Measurements from ENCODE around the gene MKLN1.
"Not testable (repeated sequence)": the region's sequence is repeated elsewhere in the genome, so short reads cannot be mapped to it uniquely, and the experiment has no call there.

Gene MKLN1

DNA sequence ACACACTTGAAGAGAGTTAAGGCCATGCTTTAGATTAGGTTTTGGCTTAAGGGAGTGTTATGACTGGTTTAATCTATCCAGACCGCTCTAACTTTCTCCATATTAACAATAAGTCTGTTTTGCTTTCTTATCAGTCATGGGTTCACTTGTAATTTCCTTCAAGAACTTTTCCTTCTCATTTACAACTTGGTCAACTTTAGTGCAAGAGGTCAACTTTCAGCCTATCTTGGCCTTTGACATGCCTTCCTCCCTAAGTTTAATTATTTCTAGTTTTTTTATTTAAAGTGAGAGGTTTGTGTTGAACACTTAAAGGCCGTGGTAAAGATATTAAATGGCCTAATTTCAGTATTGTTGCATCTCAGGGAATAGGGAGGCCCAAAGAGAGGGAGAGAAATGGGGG is 75.6 kb downstream of the MKLN1 start:
- DNase-seq, result no peak

DNA sequence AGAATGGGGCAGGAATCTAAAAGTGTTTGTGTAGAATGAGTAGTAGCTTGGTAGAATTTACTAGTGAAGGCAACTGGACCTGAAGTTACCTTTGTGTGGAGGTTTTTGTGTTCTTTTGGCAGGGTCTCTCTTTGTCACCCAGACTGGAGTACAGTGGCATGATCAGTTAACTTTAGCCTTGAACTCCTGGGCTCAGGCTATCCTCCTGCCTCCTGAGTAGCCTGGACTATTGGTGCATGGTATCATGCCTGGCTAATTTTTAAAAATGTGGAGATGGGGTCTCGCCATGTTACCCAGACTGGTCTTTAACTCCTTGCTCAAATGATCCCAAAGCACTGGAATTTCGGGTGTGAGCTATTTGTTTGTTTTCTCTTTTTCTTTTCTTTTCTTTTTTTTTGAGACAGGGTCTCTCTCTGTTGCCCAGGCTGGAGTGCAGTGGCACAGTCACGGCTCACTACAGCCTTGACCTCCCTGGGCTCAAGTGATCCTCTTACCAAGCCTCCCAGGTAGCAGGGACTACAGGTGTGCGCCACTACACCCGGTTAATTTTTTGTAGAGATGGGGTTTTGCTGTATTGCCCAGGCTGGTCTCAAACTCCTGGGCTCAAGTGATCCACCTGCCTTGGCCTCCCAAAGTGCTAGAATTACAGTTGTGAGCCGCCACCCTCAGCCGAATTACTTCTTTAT is 76.7 kb downstream of the MKLN1 start:
- DNase-seq, result no peak

GRCh38 chr7:131409129-131409766 is 81.6 kb downstream of the MKLN1 start:
- no peak for DNase-seq

- no peak for DNase-seq
These were observed 84.4 kb downstream of the MKLN1 start for GRCh38 chr7:131412031-131412430.

DNA sequence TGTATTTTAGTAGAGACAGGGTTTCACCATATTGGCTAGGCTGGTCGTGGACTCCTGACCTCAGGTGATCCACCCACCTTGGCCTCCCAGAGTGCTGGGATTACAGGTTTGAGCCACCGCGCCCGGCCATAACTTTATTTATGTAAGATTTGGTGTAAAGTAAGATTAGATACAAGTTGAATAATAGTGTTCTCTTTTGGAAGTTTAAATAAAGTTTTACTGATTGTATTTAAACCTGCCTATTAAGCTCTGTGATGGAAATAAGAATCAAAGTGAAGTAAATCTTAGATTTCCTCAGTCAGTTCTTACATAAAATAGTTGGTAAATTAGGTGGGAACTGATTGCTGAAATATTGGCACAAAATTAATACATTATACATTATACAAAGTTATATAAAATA is 86.0 kb downstream of the MKLN1 start:
- DNase-seq, result no peak

DNA sequence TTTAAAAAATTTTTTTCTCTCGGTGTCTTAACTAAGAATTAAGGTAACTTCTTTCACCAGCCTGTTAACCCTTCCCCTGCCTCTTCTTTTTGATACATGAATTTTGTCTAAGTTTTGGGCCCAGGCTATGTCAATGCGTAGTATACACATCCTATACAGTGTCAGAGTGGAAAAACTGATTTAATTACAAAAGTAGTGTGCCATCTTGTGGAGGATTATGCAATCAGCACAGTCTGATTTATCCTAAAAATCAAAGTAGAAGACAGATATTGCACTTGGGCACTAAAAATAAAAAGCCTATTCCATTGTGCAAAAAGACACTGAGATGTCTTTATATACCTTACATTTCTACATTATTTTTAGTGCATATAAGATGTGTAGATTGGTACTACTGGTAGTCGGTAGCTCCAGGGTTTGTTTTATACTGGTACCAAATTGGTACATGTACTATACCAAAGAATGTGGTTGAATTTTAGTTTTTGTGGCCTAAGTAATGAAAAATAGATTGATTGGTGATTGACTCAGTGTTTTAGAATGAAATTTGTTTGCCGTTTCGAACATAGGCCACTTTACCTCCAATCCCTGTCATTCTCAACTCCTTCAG is 96.6 kb downstream of the MKLN1 start:
- peak; percentile 56 for DNase-seq

- no peak for DNase-seq
These were observed 98.3 kb downstream of the MKLN1 start for GRCh38 chr7:131425992-131426391.

DNA sequence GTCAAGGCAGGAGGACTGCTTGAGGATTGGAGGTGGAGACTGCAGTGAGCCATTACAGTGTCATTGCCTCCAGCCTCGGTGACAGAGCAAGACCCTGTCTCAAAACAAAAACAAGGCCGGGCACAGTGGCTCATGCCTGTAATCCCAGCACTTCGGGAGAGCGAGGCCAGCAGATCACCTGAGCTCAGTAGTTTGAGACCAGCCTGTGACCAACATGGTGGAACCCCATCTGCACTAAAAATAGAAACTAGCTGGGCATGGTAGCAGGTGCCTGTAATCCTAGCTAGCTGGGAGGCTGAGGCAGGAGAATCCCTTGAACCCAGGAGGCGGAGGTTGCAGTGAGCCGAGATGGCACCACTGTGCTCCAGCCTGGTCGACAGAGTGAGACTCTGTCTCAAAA is 103.2 kb downstream of the MKLN1 start:
- DNase-seq, result not testable (repeated sequence)

GRCh38 chr7:131431289-131431688 is 103.6 kb downstream of the MKLN1 start:
- peak; percentile 1 for DNase-seq

DNA sequence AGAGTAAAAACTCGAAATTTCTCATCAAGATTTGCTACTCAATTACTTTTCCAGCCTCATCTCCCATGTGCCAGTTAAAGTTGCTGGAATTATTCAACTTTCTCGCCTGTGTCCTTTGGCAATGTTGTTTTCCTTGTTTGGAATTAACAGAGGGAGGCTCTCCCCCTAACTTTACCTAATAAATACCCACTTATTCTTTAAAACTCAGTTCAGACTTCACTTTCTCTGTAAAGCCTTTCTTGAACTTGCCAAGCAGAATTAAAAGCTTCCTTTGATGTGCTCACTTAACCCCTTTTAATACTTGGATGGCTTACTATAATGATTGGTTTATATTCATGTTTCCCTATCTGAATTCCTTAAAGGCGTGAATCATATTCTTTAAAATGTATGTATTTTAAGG is 104.1 kb downstream of the MKLN1 start:
- DNase-seq, result no peak

DNA sequence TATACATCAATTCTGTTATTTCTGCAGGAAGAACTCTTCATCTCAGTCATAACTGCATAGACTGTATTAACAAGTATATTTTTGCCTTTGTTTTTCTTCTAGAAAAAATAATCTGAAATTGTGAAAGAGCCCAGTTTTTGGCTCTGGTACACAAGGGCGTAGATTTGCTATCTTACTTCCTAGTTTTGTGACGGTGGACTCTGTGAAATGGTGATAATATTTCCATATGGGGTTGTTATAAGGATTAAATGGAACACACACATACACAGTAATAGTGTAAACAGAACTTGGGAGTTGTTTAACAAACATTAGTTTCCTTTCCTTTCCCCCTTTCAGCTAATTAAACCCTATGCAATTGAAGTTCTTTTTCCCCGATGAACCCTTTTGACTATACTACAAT is 108.7 kb downstream of the MKLN1 start:
- no peak for DNase-seq

GRCh38 chr7:131438969-131439368 is 111.3 kb downstream of the MKLN1 start:
- DNase-seq, result no peak

DNA sequence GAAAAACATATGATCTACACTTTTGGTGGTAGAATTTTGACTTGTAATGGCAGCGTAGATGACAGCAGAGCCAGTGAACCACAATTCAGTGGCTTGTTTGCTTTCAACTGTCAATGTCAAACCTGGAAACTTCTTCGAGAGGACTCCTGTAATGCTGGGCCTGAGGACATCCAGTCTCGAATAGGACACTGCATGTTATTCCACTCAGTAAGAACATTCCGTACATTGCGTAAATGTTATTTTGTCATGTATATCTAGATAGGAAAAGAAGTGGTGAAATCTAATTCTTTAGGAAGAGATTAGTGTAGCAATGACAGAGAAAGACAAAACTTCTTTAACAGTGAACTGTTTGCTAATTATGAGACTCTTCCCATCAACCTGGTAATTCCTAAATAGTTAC is 115.8 kb downstream of the MKLN1 start:
- DNase-seq, result no peak

DNA sequence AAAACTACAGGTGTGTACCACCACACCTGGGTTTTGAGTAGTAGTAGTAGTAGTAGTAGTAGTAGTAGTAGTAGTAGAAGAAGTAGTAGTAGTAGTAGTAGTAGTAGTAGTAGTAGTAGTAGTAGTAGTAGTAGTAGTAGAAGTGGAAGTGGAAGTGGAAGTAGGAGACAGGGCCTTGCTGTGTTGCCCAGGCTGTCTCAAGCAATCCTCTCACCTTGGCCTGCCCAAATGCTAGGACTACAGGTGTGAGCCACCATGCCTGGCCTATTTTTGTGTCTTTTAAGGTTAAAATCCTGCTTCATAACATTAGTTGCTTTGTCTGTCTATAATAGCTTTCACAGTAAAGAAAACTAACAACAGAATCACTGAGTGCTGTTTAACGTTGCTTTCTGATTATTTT is 117.0 kb downstream of the MKLN1 start:
- DNase-seq, result no peak

- no peak for DNase-seq
These were observed 121.8 kb downstream of the MKLN1 start for GRCh38 chr7:131449373-131449902.

DNA sequence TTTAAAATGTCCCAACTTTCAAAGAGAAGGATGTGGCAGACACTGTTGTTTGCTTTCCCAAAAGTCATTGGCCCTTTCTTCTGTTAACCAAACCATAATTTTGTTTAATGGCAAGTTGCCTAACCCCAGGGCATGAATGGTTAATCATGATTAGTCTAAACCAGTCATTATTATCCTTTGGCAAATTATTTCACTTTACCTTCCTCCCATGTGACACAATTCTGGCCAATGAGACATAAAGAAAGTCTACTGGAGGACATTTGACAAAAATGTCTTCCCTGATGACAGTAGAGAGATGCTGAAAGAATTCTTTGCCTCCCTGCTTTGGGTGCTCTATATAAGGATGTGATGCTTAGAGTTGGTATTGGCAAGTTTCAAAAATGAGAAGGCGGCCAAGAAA is 126.8 kb downstream of the MKLN1 start:
- DNase-seq, result no peak

DNA sequence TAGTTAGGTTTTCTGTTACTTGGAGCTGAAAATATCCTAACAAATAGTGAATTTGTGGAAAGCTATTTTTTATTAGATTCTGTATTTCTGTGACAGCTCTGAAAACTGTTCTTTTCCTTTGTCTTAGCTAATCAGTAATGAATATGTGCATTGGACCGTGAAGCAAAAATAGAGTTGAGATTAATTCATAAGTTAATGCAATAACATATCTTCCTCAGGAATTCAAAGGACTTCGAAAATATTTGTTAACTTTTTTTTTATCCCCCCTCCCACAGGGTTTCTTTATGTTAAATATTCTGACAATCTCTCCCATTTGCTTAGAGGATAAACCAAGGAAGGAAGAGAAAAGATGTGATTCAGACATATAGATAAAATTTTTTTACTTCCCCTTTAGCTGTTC is 127.3 kb downstream of the MKLN1 start:
- DNase-seq, result no peak

DNA sequence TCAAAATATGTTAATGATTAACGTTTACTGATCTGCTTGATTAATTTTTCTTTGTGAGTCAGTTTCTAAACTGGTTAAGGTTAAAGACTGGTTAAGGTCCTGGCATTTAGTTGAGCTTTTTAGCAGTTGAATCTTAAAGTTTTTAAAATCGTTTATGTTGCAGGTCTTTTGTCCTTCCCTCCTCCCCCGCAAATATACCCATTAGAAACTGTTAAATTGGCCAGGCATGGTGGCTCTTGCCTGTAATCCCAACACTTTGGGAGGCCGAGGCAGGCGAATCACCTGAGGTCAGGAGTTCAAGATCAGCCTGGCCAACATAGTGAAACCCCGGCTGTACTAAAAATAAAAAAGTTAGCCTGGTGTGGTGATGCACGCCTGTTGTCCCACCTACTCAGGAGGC is 127.9 kb downstream of the MKLN1 start:
- DNase-seq, result no peak

GRCh38 chr7:131456338-131456737 is 128.7 kb downstream of the MKLN1 start:
- DNase-seq, result no peak

DNA sequence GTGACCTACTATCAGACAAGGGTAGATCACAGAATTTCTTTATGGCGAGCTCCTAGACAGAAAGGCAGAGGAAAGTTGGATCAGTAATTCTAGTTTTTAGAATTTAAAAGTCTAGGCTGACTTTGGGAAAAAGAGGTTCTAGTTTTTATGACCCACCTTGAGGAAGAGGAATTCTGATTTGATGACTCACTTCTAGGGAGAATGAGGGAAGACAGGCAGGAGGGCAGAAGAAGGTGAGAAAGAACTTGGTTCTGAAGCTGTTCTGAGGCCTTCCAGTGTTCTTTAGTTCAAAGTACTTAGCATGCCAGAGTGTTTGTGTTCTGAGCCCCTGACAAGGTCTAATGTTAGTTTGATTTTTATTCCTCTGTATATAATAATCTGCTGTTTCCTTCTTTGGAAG is 131.6 kb downstream of the MKLN1 start:
- DNase-seq, result no peak

- no peak for DNase-seq
These were observed 134.4 kb downstream of the MKLN1 start for GRCh38 chr7:131462059-131462458.

DNA sequence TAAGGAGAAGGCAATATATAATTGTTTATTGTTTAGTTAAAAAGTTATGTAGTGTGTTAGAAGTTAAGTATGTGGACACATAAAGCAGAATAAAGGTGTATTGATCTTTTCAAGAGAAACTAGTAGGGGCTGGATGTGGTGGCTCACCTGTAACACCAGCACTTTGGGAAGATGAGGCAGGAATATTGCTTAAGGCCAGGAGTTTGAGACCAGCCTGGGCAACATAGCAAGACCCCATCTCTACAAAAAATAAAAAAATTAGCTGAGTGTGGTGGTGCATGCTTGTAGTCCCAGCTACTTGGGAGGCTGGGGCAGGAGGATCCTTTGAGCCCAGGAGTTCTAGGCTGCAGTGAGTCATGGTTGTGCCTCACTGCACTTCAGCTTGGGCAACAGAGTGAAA is 135.0 kb downstream of the MKLN1 start:
- DNase-seq, result not testable (repeated sequence)

- DNase-seq, result no peak
These were observed 139.2 kb downstream of the MKLN1 start for GRCh38 chr7:131466735-131467365.

DNA sequence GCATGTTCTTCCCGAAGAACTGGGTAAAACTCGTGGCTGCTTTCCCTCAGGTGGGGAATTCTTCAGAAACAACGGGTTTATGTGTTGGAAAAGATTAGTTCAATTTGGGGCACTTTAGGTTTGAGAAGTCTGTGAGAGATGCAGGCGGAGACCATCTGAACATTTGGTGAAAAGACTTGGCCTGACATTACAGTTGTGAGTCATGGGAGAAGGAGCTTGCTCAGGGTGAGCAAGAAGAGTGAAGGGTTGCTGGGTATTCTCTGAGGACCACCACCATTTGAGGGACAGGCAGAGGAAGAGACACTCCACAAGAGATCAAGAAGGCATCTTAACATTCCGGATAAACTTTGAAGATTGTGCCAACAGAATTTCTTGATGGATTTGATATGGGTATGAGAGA is 140.1 kb downstream of the MKLN1 start:
- DNase-seq, result no peak
